AML-193 (cell line): ENCODE results near the gene SMURF1.

Experiments
- DNase-seq, 2 experiments: peaks; one replicate each; lab custom pipeline; 2025; lab: John Stamatoyannopoulos, UW

The SMURF1 gene

GRCh38 chr7:99141841-99142726, 1.8 kb downstream of the SMURF1 start:
- peak; percentile 5 to 9 for DNase-seq

- DNase-seq = no peak
These were observed 2.6 kb downstream of the SMURF1 start for GRCh38 chr7:99141334-99141733.

DNA sequence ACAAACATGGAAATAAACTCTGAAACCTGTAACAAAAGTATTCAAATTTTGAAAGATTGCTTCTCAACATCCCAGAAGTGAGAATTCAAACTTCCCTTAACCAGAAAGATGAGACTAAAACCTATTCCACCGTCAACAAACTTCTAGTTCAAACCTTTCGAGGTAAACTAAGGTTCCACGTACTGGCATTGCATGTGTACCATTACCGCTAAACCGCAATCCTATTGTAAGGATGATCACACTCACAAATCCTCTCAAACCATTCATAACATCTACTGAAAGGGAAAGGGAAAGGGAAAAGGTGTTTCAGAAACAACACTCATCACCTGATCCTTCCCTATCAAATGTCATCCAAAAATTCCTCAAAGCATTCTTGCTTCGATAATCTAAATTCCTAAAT, 3.1 kb downstream of the SMURF1 start:
- DNase-seq = no peak

- peak in 1 of 2 experiments; percentile 12 for DNase-seq
These were observed 4.9 kb downstream of the SMURF1 start for GRCh38 chr7:99139036-99139435.

GRCh38 chr7:99137411-99138180, 6.3 kb downstream of the SMURF1 start:
- DNase-seq = no peak

GRCh38 chr7:99135938-99136337, 8.0 kb downstream of the SMURF1 start:
- no peak for DNase-seq

- DNase-seq = no peak
These were observed 9.9 kb downstream of the SMURF1 start for GRCh38 chr7:99133766-99134564.

- DNase-seq = no peak
These were observed 11.2 kb downstream of the SMURF1 start for GRCh38 chr7:99132595-99133321.

DNA sequence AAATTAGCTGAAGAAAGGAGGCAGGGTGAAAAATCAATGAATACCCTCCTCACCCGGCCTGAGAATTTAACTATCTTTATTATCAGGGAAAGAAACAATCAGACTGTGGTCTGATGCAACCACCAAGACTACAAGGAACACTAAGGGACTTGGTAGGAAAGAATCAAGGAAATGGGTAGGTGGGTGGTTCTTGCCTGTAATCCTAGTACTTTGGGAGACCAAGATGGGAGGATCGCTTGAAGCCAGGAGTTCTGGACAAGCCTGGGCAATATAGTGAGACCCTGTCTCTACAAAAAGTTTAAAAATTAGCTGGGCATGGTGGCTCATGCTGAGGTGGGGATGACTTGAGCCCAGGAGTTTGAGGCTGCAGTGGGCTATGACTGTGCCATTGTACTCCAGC, 12.6 kb downstream of the SMURF1 start:
- DNase-seq = no peak

DNA sequence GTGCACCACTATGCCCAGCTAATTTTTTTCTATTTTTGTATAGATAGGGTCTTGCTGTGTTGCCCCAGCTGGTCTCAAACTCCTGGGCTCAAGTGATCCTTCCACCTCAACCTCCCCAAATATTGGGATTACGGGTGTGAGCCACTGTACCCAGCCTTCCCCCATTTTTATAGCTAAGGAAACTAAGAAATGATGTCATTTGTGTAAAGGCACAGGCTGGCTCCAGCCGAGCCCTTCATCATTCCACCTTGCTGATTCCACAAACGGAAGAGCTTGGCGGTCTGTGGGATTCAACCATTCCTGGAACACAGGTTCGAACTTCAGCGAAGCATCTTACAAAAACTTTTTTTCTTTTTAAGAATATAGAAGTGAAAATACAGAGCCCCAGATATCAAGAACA, 14.4 kb downstream of the SMURF1 start:
- DNase-seq = no peak

DNA sequence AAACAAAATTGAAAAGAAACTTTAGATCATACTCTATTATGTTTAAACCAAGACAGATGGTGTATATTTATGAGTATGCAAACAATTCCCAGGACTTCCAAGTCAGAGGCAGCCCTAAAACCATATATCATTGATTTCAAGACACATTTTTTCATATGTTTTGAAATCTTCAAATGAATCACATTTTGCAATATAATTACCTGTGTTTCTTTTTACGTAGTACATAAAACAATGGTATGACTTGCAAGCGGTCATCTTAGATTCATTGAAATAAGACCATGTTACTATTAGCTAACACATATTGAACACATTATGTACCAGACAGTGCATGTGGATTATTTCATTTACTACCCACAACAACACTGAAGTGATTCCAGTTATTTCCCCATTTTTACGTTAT, 14.9 kb downstream of the SMURF1 start:
- DNase-seq = no peak

DNA sequence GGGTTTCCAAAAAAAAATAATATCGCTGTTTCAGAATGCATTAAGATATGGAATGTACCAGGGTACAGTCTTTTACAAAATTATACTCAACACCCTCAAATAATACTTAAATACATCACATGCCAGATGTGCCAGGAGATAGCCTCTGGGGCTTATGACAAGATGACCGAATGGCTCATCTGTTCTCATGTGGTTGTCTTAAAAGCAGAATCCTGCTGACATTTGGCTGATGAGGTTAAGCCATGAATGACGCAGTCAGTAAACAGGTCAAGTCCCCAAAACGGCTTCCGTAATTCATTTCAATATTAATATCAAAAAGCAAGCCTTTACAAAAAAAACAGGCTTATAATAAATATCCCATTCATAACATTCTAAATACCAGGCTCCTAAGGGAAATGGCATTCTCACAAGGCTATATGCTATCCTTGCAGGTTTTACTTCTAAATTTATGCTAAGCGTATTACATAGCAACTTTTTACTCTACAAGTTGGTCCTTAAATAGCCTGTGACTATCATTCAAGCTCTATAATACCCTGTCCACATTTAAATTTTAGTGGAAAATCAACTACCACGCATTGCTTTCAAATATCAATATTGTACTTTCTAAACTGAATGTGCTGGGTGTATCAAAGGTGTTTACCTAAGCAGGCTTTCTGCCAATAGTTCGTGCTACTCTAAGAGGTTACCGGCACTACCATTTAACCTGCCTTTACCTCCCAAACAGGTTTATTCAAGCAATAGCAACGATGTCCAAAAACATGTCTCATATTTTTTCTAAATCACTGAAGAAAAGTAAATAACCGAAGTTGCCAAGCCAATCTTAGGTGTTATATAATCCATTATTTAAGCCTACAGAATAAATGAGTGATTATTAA, 15.6 kb downstream of the SMURF1 start:
- no peak for DNase-seq

GRCh38 chr7:99127636-99128035, 16.3 kb downstream of the SMURF1 start:
- no peak for DNase-seq

GRCh38 chr7:99126921-99127553, 16.9 kb downstream of the SMURF1 start:
- no peak for DNase-seq

DNA sequence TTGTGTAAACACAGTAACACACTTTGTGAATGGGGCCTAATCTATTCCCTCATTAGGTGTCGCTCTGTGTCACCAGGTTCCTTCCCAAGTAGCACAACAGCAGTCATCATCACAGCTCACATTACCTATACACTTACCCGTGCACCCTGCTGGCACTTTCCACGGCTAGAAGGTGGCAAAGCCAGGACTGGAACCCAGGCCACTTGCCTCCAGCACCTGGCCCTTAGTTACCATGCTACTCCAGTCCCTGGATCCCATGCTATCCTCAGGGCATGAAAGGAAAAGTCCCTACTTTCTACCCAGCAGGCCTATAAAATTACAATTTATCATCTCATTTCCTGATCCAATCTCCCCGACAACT, 18.4 kb downstream of the SMURF1 start:
- DNase-seq = no peak

GRCh38 chr7:99124751-99125504, 19.0 kb downstream of the SMURF1 start:
- DNase-seq = no peak

- DNase-seq = no peak
These were observed 19.7 kb downstream of the SMURF1 start for GRCh38 chr7:99124236-99124635.

- peak; percentile 60 to 65 for DNase-seq
These were observed 20.3 kb downstream of the SMURF1 start for GRCh38 chr7:99123571-99124033.

DNA sequence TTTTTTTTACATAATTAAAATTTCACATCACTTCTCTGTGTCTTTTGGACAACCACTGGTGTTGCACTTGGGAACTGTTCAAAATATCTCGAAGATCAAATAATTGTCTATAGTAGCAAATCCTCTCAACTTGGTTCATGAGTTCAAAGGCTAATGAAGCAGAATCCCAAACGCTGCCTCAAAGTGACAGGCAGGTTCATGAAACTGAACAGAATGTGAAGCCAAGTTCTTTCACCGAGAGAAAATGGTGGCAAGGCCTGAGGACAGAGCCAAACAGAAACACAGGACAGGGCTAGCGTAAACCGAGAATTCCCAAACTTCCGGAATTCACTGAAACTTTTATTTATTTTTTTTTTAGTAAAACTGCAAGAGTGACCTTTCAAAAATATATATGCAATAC, 21.1 kb downstream of the SMURF1 start:
- DNase-seq = no peak
